HepG2 (cell line): ENCODE data around the gene ICOS. TPM values are rescaled to one million over a fixed set of nuclear protein-coding genes. Genes with fewer than 3 reads are reported as not detected.

Experiments
- ATAC-seq: fragments of 200-7000 bp; cut with Tn5 transposase; 3 replicates; pipeline ENCODE4 v1.9.1; 2020; ENCODE audit warnings: mild to moderate bottlenecking, moderate library complexity
- BruUV-seq: library from RNA; stranded (reverse); fragments of 400-500 nt; replicated peaks from 2 replicates; lab custom pipeline; 2021; lab: Mats Ljungman, UMichigan
- CTCF ChIA-PET: fragments of 300-600 bp; formaldehyde crosslinking; extraction: SDS; loops from one replicate; lab custom pipeline; 2021; ENCODE audit warnings: low total read pairs, inconsistent platforms, low intra/inter-chr PET ratio; lab: Yijun Ruan, JAX
- POLR2A ChIA-PET: fragments of 350-600 bp; sonication (Branson Sonifier 250); formaldehyde crosslinking; loops from one replicate; lab custom pipeline; 2020; ENCODE audit warnings: antibody characterized with exemption, inconsistent platforms; lab: Yijun Ruan, JAX
- DNase-seq: peaks from one replicate; pipeline ENCODE4 v3.0.0-alpha.2; 2015; ENCODE audit warnings: low spot score
- FAIRE-seq: peaks from 3 replicates; lab custom pipeline; 2011; peaks lifted over from hg19 to GRCh38; lab: Jason Lieb, UNC
- H2AFZ ChIP-seq: one replicate; pipeline ENCODE4 v1.6.1; 2011; ENCODE audit warnings: low read length, inconsistent platforms
- H3K27ac ChIP-seq: fragments of 300-600 bp; 3 replicates; pipeline ENCODE4 v1.8.0; 2011; ENCODE audit warnings: mixed run types, mild to moderate bottlenecking, mixed read lengths, low read length, inconsistent platforms; ENCODE audit not compliant: insufficient read depth; ENCODE audit errors: extremely low read length
- H3K27me3 ChIP-seq, 2 experiments: fragments of 200-600 bp in 1 of 2; 2 replicates in 1 of 2; 3 replicates in 1 of 2; pipeline versions ENCODE4 v1.6.0 to v1.8.0; 2011; ENCODE audit warnings: low read length in 2 of 2, mild to moderate bottlenecking in 2 of 2, moderate library complexity in 2 of 2, inconsistent platforms in 1 of 2; ENCODE audit not compliant: insufficient read depth in 2 of 2, control insufficient read depth in 1 of 2
- H3K36me3 ChIP-seq, 2 experiments: fragments of 200-600 bp in 1 of 2; replicated peaks in 1 of 2; 2 replicates in 1 of 2; 3 replicates in 1 of 2; pipeline versions ENCODE4 v1.5.1 to v1.8.0; 2011; ENCODE audit warnings: low read length in 2 of 2, inconsistent platforms in 1 of 2; ENCODE audit not compliant: insufficient read depth in 2 of 2, control insufficient read depth in 1 of 2
- H3K4me1 ChIP-seq: 2 replicates; pipeline ENCODE4 v1.5.1; 2012; ENCODE audit warnings: low read length, inconsistent platforms; ENCODE audit not compliant: insufficient read depth
- H3K4me2 ChIP-seq: 2 replicates; pipeline ENCODE4 v1.6.0; 2011; ENCODE audit warnings: low read depth, low read length, inconsistent platforms
- H3K4me3 ChIP-seq, 3 experiments: fragments of 200-600 bp in 1 of 3; sonication (generic), shearing (Covaris generic) in 1 of 3; replicated peaks in 1 of 3; 2 replicates each; pipeline ENCODE4 v1.5.1; 2011 to 2016; ENCODE audit warnings: low read length in 3 of 3, inconsistent platforms in 2 of 3, low read depth in 2 of 3, mild to moderate bottlenecking in 2 of 3, control low read depth in 1 of 3, mixed read lengths in 1 of 3; ENCODE audit not compliant: insufficient read depth in 1 of 3
- H3K79me2 ChIP-seq: one replicate; pipeline ENCODE4 v1.6.1; 2011; ENCODE audit warnings: low read length, inconsistent platforms; ENCODE audit not compliant: insufficient read depth
- H3K9ac ChIP-seq: 2 replicates; pipeline ENCODE4 v1.6.0; 2011; ENCODE audit warnings: mild to moderate bottlenecking, low read depth, low read length, inconsistent platforms; ENCODE audit not compliant: insufficient read depth
- H3K9me3 ChIP-seq: 2 replicates; pipeline ENCODE4 v1.5.1; 2012; ENCODE audit warnings: mild to moderate bottlenecking, low read length
- H4K20me1 ChIP-seq: 2 replicates; pipeline ENCODE4 v1.6.0; 2011; ENCODE audit warnings: inconsistent platforms, mild to moderate bottlenecking, low read length, moderate library complexity; ENCODE audit not compliant: insufficient read depth
- HOXA7 ChIP-seq: sonication (generic); formaldehyde crosslinking; IDR thresholded peaks from 2 replicates; pipeline ENCODE4 v1.8.1; 2022; ENCODE audit warnings: mild to moderate bottlenecking, missing genetic modification reagents, moderate library complexity
- KDM5A ChIP-seq: fragments of 200-600 bp; sonication (generic); IDR thresholded peaks from 2 replicates; pipeline ENCODE4 v1.7.0; 2018; ENCODE audit warnings: antibody characterized with exemption, mild to moderate bottlenecking, low read length, borderline replicate concordance
- SMC3 ChIP-seq: IDR thresholded peaks from 2 replicates; pipeline ENCODE4 v1.6.1; 2011; ENCODE audit warnings: low read length, improper control_type of control experiment
- STAG1 ChIP-seq: sonication (generic); formaldehyde crosslinking; IDR thresholded peaks from 2 replicates; pipeline ENCODE4 v1.4.0; 2020; ENCODE audit warnings: missing genetic modification reagents
- TEAD2 ChIP-seq: sonication (generic); formaldehyde crosslinking; IDR thresholded peaks from 2 replicates; pipeline ENCODE4 v1.9.0; 2021; ENCODE audit warnings: missing genetic modification reagents
- TFAP4 ChIP-seq: sonication (generic); IDR thresholded peaks from 2 replicates; pipeline ENCODE4 v1.6.1; 2016; ENCODE audit warnings: low read depth, borderline replicate concordance
- ZNF225 ChIP-seq: sonication (generic); formaldehyde crosslinking; IDR thresholded peaks from 2 replicates; pipeline ENCODE4 v1.4.0; 2020; ENCODE audit warnings: mild to moderate bottlenecking, missing genetic modification reagents
- ZNF629 ChIP-seq: sonication (generic); formaldehyde crosslinking; conservative IDR thresholded peaks from 2 replicates; pipeline ENCODE4 v1.5.0; 2020; ENCODE audit warnings: missing genetic modification reagents
- ZNF780A ChIP-seq: sonication (generic); formaldehyde crosslinking; IDR thresholded peaks from 2 replicates; pipeline ENCODE4 v1.8.0; 2022; ENCODE audit warnings: mild to moderate bottlenecking, missing genetic modification reagents, moderate library complexity
- WGBS: methylation state at CpG from one replicate; pipeline ENCODE4 v1.1.6; 2017; ENCODE audit warnings: low lambda C conversion rate; 5-methylcytosine and 5-hydroxymethylcytosine counted together
- in situ Hi-C: cut with HindIII; loops from 2 replicates; pipeline ENCODE4 v1.10.0; 2017; ENCODE audit warnings: low pct_unique_long_range_greater_than_20kb; ENCODE audit not compliant: extremely low pct_ligation_motif_present
- intact Hi-C: fragments of 100-400 bp; cut with micrococcal nuclease; formaldehyde crosslinking; loops from one replicate; pipeline ENCODE4 v1.10.0; 2022; ENCODE audit not compliant: unreplicated experiment
- polyA plus RNA-seq, 8 experiments: library from polyadenylated mRNA; depleted of rRNA in 3 of 8; stranded (reverse) in 7 of 8; unstranded in 1 of 8; fragments of >200 nt; fragmentation: Illumina TruSeq in 4 of 8; extraction: Trizol in 4 of 8; gene quantifications; 2 replicates each; pipeline versions ENCODE4 v1.2.1 to v1.2.3, GENCODE V29; 2011 to 2016; ENCODE audit warnings: low read depth in 4 of 8, missing spikeins in 1 of 8, mixed read lengths in 1 of 8; ENCODE audit not compliant: insufficient read depth in 1 of 8
- total RNA-seq, 5 experiments: library from RNA; depleted of rRNA; stranded (reverse); fragments of >200 nt; fragmentation: Illumina TruSeq; extraction: Trizol; gene quantifications; 2 replicates each; pipeline ENCODE4 v1.2.3, GENCODE V29; 2016; ENCODE audit warnings: low read depth in 1 of 5
- TF ChIP-seq, protein P1 (sequence below): sonication (generic); formaldehyde crosslinking; IDR thresholded peaks from 2 replicates; pipeline ENCODE4 v1.8.1; 2023; ENCODE audit warnings: mild to moderate bottlenecking, missing genetic modification reagents
- TF ChIP-seq, protein P2 (sequence below): IDR thresholded peaks from 2 replicates; pipeline ENCODE4 v1.6.1; 2016; ENCODE audit warnings: control low read depth

ICOS gene
- total and polyA plus RNA-seq, 2 of the 13 experiments (the other 11 are each of a cell fraction or from before 2014, with no cell fraction given), result not detected

DNA sequence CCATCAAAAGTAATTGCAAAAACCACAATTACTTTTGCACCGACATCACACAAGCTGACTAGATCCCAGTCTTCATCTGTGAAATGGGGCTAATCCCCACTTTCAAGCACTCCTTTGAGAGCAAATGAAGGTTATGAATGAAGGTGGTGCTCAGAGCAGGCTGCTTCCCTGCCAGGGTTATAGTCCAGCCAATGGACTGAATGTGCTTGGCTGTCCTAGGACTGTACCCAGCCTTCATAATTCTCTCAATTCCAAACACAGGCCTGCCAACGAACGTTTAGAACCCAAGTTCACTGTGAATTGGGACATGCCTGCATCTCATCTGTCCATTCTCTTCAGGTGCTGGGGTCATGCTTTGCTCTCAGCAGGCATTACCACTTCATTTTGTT is 27.8 kb upstream of the ICOS start:
- Histone ChIP-seq H3K27me3 (no peaks in the 10 kb centered on the region), H3K79me2 (no peaks in the 10 kb centered on the region), H3K9ac (no peak overlapping the region), H3K36me3 (no peaks in the 10 kb centered on the region), H3K27ac (no peak overlapping the region)
- POLR2A ChIA-PET, result no interaction called here
- CTCF ChIA-PET, result interaction anchor here (2.1 kb wide), 1 partner anchor 424 kb away, joined by 10 read pairs; no protein-coding TSS in a partner anchor
- 14% methylated on average over 3 of the region's 3 CpGs for WGBS
- DNase-seq, result no peak
- intact Hi-C loops, result loop anchor here (1.0 to 10.0 kb wide), 4 partner anchors 91 to 1074 kb away; no protein-coding TSS in a partner anchor
- 0 out of 2 replicates have a peak, but pooled peaks have one; percentile 13 for TF ChIP-seq ZNF629 (CRISPR knock-in tag)
- TF ChIP-seq, protein P1, sequence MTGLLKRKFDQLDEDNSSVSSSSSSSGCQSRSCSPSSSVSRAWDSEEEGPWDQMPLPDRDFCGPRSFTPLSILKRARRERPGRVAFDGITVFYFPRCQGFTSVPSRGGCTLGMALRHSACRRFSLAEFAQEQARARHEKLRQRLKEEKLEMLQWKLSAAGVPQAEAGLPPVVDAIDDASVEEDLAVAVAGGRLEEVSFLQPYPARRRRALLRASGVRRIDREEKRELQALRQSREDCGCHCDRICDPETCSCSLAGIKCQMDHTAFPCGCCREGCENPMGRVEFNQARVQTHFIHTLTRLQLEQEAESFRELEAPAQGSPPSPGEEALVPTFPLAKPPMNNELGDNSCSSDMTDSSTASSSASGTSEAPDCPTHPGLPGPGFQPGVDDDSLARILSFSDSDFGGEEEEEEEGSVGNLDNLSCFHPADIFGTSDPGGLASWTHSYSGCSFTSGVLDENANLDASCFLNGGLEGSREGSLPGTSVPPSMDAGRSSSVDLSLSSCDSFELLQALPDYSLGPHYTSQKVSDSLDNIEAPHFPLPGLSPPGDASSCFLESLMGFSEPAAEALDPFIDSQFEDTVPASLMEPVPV, result no peak
- TF ChIP-seq, all 625 proteins: peak for 1
- no peak for ATAC-seq
- FAIRE-seq, result peak; percentile 18
- no peak overlapping the region for H3K4me2 ChIP-seq
- H2AFZ ChIP-seq, result no peak overlapping the region
- no peaks in the 10 kb centered on the region for H4K20me1 ChIP-seq
- H3K9me3 ChIP-seq, result no peaks in the 10 kb centered on the region
- no TSS peak for BruUV-seq
- H3K4me1 ChIP-seq, result peaks cover 16% of the 10 kb centered on the region; the same call in 1 of the 2 replicates
- in situ Hi-C loops, result loop anchor here (25.0 kb wide), 1 partner anchor 1071 kb away; no protein-coding TSS in a partner anchor
- H3K4me3 ChIP-seq, result no peak overlapping the region

DNA sequence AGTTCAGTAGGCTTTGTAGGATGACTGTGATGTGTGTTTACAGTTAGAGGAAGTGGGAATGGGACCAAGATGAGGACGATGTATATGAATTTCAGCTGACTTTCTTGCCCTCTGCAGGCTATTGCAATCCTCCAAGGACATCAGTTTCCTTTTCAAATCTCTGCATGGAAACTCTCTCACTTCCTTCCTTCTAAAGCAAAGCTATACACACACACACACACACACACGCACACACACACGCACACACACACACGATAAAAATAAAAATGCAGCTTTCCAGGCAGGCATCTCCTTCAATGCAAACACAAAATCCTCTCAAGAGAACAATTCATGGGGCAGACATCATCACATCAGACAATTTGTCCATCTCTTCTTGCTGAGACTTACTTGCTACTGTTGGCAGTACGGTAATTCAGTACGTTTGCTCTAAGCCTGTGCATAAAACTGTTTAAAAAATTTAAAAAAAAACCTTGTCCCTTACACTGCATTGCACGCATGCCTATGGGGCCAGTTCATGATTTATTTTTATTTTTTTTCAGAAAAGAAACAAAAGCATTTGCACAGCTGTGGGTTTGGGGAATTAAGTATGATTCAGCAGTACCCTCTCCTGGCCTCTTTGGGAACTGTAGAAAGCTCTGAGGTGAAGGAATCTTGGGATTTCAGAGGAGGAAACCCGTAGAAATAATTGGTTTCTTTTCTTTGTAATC is 27.1 kb upstream of the ICOS start:
- Histone ChIP-seq H2AFZ (no peak overlapping the region), H3K9me3 (no peaks in the 10 kb centered on the region), H3K4me2 (peak overlapping the region; percentile 50), H3K4me1 (peaks cover 20% of the 10 kb centered on the region; the same call in 1 of the 2 replicates), H3K4me3 (peak overlapping the region in 1 of 3 experiments; percentile 9; a peak in 2 of 6 replicates), H3K36me3 (no peaks in the 10 kb centered on the region), H3K79me2 (no peaks in the 10 kb centered on the region), H4K20me1 (no peaks in the 10 kb centered on the region), H3K27ac (no peak overlapping the region), H3K27me3 (no peaks in the 10 kb centered on the region), H3K9ac (peak overlapping the region; percentile 4; the same call in 1 of the 2 replicates)
- no TSS peak for BruUV-seq
- in situ Hi-C loops (loop anchor here (25.0 kb wide), 1 partner anchor 1072 kb away; no protein-coding TSS in a partner anchor), intact Hi-C loops (loop anchor here (1.0 to 10.0 kb wide), 4 partner anchors 92 to 1075 kb away; no protein-coding TSS in a partner anchor)
- ATAC-seq (peak; percentile 92), DNase-seq (peak; percentile 41), FAIRE-seq (peak; percentile 78)
- ChIA-PET POLR2A (interaction anchor here (1.0 to 1.1 kb wide), 2 partner anchors 90 to 96 kb away, joined by 3 read pairs; no protein-coding TSS in a partner anchor), CTCF (interaction anchor here (1.1 to 2.1 kb wide), 3 partner anchors 94 to 684 kb away, joined by 3 to 10 read pairs (median 4); no protein-coding TSS in a partner anchor)
- WGBS, result 27% methylated on average over 8 of the region's 8 CpGs
- TF ChIP-seq ZNF780A (CRISPR knock-in tag) (no peak), KDM5A (peak; percentile 23; the same call in 1 of the 2 replicates), TEAD2 (CRISPR knock-in tag) (no peak), STAG1 (CRISPR knock-in tag) (peak; percentile 88), ZNF225 (CRISPR knock-in tag) (no peak), SMC3 (peak; percentile 81), HOXA7 (CRISPR knock-in tag) (no peak), TFAP4 (0 out of 2 replicates have a peak, but pooled peaks have one; percentile 64)
- TF ChIP-seq, protein P2, sequence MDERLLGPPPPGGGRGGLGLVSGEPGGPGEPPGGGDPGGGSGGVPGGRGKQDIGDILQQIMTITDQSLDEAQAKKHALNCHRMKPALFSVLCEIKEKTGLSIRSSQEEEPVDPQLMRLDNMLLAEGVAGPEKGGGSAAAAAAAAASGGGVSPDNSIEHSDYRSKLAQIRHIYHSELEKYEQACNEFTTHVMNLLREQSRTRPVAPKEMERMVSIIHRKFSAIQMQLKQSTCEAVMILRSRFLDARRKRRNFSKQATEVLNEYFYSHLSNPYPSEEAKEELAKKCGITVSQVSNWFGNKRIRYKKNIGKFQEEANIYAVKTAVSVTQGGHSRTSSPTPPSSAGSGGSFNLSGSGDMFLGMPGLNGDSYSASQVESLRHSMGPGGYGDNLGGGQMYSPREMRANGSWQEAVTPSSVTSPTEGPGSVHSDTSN, result no peak
